ENCODE data around the gene ANK3.
"Not testable (repeated sequence)": the region's sequence is repeated elsewhere in the genome, so short reads cannot be mapped to it uniquely, and the experiment has no call there.

ANK3 gene

DNA sequence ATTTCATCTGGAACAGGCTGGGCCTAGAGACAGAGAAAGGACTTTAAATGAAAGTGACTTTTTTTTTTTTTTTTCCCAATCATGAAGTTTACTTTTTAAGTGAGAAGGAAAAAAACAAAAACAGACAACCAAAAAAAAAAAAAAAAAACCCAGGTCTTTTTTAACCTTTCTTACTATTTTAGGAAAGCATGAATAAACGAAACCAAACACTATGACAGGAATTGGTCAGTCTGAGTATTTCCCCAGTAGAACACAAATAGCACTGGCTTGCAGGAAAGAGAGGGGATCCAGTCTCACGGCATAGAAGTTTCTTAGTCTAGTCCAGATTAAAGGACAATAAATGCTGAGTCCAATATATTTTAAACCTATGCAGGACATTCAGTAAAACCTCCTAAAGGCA is 302.8 kb downstream of the ANK3 start:
- DNase-seq (ENCODE audit: low spot score) = no peak

DNA sequence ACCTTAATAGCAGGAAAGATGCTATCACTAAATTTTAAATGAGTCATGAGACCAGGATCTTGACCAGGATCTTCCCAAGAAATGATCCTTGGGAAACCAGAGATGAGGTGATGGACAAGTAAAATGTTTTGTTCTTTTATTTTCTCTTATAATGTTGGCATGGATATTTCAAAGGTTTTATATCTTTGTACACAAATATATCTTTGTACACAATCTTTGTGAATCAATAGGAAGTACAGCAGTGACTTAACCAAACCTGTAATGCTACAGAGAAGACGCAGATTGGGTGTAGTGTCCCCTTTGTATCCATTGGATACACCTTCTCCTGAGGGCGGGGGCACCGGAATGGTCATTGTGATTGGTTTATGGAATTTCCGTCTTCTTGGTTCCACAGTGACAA is 303.3 kb downstream of the ANK3 start:
- DNase-seq (ENCODE audit: low spot score) = no peak

DNA sequence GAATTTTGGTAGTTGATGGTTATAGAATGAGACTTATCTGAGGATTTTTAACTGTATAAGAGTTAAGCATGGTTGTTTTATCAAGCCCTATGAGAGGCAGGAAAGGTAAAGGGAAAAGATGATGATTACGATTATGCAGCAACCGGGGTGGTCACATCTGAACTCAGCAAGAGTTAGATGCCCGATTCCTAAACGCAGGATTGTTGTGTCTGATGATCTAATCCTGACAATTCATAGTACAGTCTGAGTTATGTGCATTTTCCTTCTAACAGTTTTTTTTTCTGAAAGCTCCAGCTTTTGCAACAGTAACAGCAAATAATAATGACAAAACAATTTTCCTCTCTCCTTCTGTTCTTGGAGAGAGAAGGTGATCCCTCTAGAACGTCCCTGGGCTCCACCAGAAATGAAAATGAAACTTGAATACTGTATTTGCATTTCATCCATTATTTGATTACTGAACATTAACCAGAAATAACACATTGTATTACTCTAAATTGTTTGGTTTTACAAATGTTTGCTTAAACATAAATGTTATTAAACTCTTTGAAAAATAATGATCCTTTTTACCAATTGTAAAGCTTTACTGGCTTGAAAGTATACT is 306.8 kb downstream of the ANK3 start:
- DNase-seq (ENCODE audit: low spot score) = no peak

DNA sequence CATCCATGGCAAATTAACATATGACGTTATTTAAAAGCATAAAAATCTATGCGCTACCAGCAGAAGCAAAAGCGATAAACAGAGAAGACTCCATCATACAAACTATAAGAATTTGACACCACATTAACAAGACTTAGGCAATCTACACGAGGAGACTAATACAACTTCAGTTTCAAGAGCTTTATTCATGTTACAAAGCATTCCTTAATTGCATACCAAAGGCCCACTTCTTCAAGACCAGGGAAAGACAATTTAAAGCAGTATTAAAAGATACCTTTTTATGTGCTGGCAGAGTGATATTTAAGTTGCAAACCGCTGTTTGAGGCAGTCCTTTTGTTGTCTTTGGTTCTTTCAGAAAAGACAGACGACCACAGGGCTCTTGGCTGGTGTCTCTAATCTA is 307.3 kb downstream of the ANK3 start:
- no peak for DNase-seq (ENCODE audit: low spot score)

DNA sequence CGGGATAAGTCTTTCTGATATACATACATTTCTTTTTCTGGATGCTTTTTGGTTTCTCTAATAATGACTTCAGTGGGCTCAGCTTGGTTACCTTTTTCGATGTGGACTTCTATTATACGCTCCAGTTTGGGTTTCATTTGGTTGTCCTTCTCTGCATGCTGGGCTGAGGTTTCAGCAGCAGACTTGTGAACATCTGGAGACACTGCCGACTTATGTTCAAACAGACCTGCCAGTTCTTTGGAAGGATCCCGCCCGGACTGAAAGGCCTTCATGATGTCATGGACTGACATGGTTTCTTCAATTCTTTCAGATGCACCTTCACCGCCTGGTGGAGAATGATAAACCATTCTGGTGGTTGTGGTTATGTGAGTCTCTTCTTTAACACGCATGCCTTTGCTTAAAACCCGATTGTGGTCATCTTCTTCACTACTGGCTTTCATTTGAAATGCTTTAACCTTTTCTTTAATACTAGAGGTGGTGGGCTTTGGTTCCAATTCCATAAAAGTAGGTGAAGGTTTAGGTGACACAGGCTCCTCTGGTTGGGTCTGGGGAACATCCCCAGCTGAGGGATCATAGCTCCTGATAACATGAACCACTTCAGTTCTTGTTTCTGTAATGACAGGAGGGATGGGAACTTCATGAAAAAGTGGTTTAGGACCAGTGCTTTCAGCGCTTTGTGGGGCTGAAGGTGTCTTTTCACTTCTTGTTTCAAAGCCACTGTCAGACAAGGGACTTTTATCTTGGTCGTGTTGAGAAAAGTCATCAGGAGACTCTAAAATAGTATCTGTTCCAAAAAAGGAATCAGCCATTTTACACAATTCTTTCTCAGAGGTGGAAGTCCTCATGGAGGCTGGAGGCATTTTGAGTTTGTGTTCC is 315.7 kb downstream of the ANK3 start:
- DNase-seq (ENCODE audit: low spot score) = no peak

DNA sequence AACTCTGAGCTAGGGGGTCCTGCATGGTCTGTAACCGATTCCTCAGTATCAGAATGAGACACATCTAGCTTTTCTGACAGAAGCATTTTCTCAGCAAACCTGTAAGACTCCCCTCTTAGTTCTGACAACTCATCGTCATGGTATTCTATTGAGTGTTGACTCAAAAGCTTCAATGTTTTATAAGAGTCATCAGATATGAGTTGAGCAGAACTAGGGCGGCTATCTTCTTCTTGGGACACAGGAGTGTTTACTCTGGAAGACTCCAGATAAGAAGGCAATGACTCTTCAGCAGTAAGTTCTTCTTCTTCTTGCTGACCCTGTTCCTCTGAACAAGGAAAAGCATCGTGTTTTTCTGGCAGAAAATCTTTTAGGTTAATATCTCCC is 316.3 kb downstream of the ANK3 start:
- no peak for DNase-seq (ENCODE audit: low spot score)

DNA sequence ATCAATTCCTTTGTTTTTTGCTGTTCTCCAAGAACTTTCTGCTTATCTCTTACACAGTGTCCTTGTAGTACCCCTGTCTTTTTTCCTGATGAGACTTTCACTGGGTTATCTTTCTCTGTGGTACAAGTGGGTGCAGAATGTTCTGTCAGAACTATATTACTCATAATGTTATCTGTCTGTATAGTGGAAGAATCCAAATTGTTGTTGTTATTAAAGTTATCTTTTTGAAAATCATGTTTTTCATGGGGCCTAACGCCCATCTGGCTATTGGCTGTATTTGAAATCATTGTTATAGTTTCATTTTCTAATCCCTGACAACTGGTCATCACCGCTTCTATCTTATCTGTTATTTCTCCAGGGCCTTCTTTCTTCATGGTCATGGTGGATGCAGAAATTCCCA is 320.4 kb downstream of the ANK3 start:
- no peak for DNase-seq (ENCODE audit: low spot score)

DNA sequence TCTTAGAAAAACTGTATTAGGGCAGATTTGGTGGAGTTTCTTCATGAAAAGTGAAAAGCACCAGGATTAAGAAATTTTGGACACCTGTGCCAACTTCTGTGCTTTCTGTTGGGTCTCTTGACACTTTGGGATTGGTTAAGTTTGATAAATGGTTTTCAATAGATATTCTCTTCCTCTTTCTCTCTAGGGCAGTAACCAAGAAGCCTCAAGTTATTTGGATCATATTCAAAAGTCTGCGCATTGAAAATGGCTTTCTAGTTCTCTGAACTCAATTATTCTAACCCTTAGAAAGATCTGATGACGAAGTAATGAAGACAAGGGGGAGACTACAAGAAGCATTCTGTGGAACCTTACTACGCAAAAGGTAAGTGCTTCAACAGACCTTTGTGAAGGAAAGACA is 339.3 kb downstream of the ANK3 start:
- no peak for DNase-seq (ENCODE audit: low spot score)

DNA sequence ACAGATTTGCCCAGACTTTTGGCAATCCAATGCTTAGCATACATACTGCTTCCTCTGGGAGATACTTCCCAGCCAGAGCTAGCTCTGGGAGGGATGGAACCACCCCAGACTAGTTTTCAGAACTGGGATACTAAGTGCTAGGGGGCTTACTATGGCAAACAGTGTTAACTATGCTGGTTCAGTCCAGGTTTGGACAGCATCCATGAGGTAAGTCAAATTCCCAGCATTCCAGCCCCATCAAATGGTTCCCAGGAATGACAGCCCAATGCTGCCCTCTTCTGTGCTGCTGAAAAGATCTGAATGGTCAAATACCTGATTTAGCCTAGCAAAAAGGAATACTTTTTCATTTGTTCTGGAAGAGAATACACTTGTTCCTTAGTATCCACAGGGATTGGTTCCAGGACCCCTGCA is 341.6 kb downstream of the ANK3 start:
- no peak for DNase-seq (ENCODE audit: low spot score)

DNA sequence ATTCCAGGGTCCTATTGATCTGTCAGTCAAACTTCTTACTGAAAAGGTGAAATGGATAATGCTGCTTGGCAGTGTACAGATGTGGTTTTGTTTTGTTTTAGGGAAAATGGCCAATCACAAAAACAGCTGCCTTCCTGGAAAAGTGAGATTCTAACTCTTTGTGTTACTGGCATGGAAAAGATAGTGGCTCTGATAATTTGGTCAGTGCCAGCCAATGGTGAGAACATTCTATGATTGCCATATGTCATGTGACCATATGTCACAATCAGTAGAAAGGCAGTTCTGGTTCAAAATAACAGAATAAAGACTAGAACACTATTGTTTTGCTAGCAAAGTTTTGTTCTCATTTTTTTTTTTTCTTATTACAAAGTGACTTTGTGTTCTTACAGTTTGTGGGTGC is 344.1 kb downstream of the ANK3 start:
- DNase-seq (ENCODE audit: low spot score) = no peak

DNA sequence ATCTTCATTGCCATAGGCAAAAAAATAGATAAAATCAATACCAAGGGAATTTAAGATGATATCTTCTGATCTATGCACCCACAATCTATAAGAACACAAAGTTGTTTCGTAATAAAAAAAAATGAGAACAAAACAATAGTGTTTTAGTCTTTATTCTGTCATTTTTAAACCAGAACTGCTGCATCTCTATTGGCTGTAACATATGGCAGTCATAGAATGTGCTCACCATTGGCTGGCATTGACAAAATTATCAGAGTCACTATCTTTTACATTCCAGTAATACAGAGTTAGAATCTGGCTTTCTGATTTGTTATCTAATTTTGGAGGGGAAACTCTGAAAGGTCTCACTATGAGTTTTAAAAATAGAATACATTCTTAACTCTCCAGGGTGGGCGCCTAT is 344.7 kb downstream of the ANK3 start:
- no peak for DNase-seq (ENCODE audit: low spot score)

DNA sequence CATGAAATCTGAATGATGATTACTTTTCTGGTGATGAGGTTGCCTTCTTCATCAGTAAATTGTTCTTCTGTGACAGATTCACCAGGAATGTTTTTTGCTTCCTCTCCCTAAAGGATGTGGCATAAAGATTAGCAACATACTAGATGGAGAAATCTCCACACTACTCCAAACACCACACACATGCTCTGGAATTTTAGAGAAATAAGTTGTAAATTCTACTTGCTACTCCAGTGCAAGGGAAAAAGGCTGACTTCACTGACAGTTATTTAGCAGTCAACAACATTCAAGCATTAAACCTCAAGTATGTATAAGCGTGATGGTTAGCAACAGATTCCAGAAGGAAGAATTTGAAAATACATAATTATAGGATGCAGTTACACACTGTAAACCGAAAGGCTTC is 345.4 kb downstream of the ANK3 start:
- no peak for DNase-seq (ENCODE audit: low spot score)

DNA sequence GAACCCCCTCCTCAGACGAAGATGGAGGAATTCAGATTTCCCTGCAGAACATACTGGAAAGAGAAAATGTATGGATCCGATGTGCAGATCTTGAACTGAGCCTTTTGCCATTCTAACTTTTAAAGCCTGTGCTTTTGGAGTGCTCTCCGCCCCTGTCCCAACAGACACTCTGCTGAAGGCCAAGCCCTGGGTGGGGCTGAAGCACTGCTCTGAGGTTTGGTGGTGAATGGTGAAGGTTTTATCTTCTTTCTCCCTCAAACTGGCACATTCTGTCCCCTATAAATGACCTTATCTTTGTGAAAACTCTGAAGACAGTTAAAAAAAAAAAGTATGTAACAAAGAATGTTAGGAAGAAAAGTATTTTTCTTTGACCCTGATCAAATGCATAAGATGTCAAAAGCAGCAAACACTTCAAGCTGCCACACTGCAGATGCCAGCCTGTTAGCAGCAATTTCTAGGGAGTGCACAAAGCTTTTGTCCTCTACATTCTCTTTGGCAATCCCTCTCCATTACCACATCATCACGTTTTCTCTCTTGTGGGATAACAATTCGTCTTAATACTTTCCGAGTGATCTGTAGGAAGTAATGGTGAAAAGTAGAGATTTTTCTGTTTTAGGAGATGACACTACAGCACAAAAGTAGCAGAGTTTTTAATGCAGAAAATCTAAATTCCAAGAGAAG is 346.0 kb downstream of the ANK3 start:
- no peak for DNase-seq (ENCODE audit: low spot score)

DNA sequence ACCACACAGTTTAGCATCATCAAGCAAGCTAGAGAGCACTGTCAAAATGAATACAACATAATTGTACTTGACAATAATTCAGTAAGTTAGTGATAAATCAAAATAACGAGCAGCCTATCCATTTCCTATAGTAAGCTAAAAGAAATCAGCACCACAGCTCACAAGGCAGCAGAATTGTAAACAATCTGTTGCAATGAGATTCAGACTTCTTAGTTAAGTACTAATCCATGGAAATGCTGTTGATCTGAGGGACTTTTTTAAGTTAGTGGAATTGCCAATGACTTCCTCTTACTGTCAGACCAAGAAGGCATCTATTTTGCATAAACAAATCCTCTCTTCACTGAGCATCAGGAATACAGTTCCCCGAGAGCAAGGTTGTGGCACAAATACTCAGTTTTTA is 346.8 kb downstream of the ANK3 start:
- DNase-seq (ENCODE audit: low spot score) = no peak

DNA sequence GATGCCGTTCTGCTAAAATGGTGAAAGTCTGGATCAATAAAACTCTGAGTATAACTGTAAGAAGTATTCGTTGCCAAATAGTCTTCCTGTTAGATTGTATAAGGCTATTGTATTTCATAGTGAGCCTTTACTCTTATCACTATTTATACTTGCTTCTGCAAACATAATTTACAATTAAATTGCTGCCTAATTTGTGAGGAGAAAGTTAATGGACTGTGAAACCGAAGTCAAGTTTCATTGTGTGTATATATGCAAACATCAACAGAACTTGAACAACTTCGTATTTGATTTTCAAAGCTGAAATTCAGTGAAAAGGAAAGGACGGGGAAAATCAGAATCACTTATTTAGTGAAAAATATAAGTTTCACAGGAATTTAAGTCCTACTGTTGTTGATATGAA is 347.4 kb downstream of the ANK3 start:
- DNase-seq (ENCODE audit: low spot score) = no peak

DNA sequence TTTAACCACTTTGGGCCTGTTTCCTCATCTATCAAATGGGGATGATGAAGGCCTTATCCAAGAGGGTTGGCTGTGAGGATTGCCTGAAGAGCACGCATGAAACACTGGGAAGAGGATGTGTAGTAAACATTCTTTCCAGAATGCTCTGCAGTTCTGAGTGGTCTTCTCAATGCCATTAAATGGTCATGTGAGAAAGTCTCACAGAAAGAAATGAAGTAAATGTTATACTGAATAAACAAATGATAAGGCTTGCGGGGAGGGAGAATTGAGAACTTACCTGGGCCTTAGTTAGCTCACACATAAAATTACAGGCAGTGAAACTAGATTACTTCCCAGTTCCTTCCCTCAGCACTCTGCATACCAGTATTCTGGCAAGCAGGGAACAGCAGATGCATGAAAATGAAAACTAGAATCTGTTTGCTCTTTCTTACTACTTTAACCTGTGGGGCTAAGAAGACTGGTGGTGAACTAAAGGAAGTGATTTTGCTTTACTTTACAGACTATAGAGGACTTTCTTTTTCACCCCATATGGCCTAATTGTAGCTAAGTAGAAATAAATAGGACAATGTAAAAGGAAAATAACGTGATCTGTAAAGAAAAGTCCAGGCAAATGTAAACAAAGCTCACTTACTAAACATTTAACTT is 348.1 kb downstream of the ANK3 start:
- DNase-seq (ENCODE audit: low spot score) = no peak

DNA sequence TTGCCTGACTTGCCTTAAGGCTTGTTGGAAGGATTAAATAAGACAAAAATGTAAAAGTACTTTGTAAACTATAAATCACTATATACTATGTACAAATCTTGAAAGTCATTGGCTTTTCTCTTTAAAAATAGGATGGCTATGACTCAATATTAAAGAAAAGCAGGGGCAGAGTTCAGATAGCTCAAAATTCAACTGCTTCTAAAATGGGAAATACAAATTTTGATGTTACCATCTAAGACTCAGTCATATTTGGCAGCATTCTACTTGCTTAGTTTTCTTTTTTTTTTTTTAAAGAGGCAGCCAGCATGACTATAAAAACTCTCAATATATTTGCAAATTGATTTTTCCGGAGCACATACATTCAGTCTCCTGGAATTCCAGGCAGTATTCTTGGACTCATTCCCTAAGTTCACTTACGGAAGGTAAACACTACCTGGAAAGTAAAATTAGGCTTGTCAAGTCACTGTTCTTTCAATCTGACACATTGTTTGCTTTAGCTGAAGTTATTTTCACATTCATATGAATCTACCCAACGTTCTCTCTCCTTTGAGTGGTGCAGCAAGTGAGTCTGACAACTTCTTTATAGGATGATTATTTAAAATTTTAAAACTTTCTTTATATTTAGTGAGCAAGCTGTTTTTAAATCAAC is 349.5 kb downstream of the ANK3 start:
- DNase-seq (ENCODE audit: low spot score) = no peak

DNA sequence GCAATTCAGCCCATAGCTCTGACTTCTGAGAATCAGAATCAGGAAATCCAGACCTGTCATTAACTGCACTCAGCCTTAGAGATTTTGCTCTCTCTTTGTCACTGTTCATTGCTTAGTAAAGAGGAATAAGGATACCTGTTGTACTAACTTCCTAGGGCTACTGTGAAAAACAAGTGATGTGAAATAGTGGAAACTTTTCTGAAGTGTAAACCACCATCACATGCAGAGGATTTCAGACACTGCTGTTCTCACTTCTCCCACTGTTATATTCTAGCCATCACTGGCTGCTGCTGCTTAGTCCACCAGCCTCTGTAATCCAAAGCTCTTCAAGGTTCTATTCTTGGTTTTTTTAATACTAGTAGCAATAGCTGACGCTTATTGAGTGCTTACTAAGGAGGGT is 353.7 kb downstream of the ANK3 start:
- DNase-seq (ENCODE audit: low spot score) = no peak

DNA sequence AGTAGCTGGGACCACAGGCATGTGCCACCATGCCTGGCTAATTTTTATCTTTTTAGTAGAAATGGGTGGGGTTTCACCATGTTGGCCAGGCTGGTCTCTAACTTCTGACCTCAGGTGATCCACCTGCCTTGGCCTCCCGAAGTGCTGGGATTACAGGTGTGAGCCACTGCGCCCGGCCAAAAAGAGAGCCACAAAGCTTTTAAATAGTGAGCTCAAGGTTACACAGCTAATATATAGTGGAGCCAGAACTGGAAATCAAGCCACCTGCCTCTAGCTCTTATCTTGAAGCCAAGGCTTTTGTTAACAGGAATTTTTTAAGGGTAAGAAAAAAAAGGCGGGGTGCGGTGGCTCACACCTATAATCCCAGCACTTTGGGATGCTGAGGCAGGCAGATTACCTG is 354.3 kb downstream of the ANK3 start:
- DNase-seq (ENCODE audit: low spot score) = not testable (repeated sequence)

DNA sequence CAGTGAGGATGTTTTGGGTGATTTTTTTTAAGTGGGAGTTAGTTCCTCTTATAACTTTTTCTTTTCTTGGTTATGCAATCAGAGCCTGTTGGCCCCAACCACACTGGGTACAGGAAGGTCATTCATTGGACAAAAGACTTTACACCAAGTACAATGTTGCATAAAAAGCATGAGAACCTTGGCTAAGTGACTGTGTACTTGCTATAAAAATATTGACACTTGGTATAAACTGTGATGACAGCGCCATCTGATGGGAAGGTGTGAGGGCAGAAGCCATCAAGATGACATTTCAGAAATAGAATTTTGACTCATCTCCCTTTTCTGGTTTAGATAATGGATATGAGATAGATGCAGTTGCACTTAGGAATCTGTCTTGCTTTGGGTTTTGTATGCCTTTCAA is 357.0 kb downstream of the ANK3 start:
- DNase-seq (ENCODE audit: low spot score) = peak; percentile 19

DNA sequence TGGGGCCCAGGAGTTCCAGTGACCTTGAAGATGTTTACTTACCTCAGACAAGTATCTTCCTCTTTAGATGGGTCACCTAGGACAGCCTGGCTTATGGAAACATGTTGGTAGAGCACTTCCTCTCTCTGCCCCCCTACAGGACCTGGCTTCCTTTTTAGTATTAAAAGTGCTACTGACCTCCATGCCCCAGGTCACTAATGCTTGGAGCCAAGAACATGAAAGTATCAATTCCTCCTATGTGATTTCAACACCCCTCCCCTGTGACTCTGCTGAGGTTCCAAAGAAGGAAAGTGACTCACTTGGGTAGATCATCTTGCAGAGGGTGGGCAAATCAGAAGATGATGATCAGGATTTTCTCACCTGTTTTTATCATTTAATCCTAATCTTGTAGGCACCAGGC is 358.0 kb downstream of the ANK3 start:
- DNase-seq (ENCODE audit: low spot score) = no peak

DNA sequence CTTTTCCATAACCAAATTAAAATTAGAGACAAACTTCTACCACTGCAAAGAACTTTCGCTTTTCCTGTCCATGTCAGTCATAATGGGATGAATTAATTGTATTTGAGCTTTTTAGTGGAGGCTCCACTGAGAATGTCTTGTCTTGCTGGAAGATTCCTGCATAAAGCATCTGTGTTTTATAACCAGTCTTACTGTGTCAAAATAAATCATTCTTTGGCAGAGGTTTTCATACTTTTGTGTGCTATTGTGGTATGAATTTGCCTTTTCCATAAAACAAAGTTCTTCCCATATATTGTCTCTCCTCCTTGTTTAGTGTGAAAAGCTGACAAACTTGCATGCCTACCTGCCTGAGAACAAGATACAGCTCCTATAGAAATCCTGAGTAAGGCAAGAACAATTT is 358.5 kb downstream of the ANK3 start:
- no peak for DNase-seq (ENCODE audit: low spot score)

Data from COLO829 (cell line).